Measurements from ENCODE around the gene DMD.

GRCh38 chrX:31522760-31523159 lies 1688.6 kb downstream of the DMD start:
- TF ChIP-seq CTCF (conservative IDR thresholded peaks at IDR 0.05) (no peak), EZH2 (IDR thresholded peaks at IDR 0.05; ENCODE audit: low read depth) (no peak)
